Measurements from ENCODE around the gene IRAK2.
"Not testable (repeated sequence)": the region's sequence is repeated elsewhere in the genome, so short reads cannot be mapped to it uniquely, and the experiment has no call there.

IRAK2 gene

GRCh38 chr3:10255835-10256234, 91.1 kb downstream of the IRAK2 start:
- H3K4me3 ChIP-seq (ENCODE audit: low read depth, low read length) = no peak overlapping the region
- DNase-seq (ENCODE audit: low read depth) = no peak
- no peak for TF ChIP-seq CTCF (IDR thresholded peaks at IDR 0.05; ENCODE audit: low read depth, low read length, missing control alignments)

- no peak for TF ChIP-seq CTCF (IDR thresholded peaks at IDR 0.05; ENCODE audit: low read depth, low read length, missing control alignments)
These were observed 94.3 kb downstream of the IRAK2 start for GRCh38 chr3:10259036-10259435.

GRCh38 chr3:10259798-10260197, 95.1 kb downstream of the IRAK2 start:
- TF ChIP-seq CTCF (IDR thresholded peaks at IDR 0.05; ENCODE audit: low read depth, low read length, missing control alignments) = no peak
- H3K4me3 ChIP-seq (ENCODE audit: low read depth, low read length) = no peak overlapping the region
- DNase-seq (ENCODE audit: low read depth) = no peak

More at GRCh38 chr3:10259036-10259435, 94.3 kb downstream of the IRAK2 start:
- no peak for DNase-seq (ENCODE audit: low read depth)
- H3K4me3 ChIP-seq (ENCODE audit: low read depth, low read length) = no peak overlapping the region

- no peak for DNase-seq (ENCODE audit: low read depth)
- TF ChIP-seq CTCF (IDR thresholded peaks at IDR 0.05; ENCODE audit: low read depth, low read length, missing control alignments) = no peak
These were observed 95.5 kb downstream of the IRAK2 start for GRCh38 chr3:10260211-10260701.

GRCh38 chr3:10262027-10262426, 97.3 kb downstream of the IRAK2 start:
- no peak for DNase-seq (ENCODE audit: low read depth)
- no peak for TF ChIP-seq CTCF (IDR thresholded peaks at IDR 0.05; ENCODE audit: low read depth, low read length, missing control alignments)
- H3K4me3 ChIP-seq (ENCODE audit: low read depth, low read length) = no peak overlapping the region

More at GRCh38 chr3:10260211-10260701, 95.5 kb downstream of the IRAK2 start:
- no peak overlapping the region for H3K4me3 ChIP-seq (ENCODE audit: low read depth, low read length)

- no peak overlapping the region for H3K4me3 ChIP-seq (ENCODE audit: low read depth, low read length)
- no peak for DNase-seq (ENCODE audit: low read depth)
- TF ChIP-seq CTCF (IDR thresholded peaks at IDR 0.05; ENCODE audit: low read depth, low read length, missing control alignments) = peak; percentile 58
These were observed 99.1 kb downstream of the IRAK2 start for GRCh38 chr3:10263646-10264363.

GRCh38 chr3:10265833-10266232, 101.1 kb downstream of the IRAK2 start:
- no peak for TF ChIP-seq CTCF (IDR thresholded peaks at IDR 0.05; ENCODE audit: low read depth, low read length, missing control alignments)
- H3K4me3 ChIP-seq (ENCODE audit: low read depth, low read length) = no peak overlapping the region
- no peak for DNase-seq (ENCODE audit: low read depth)

GRCh38 chr3:10266936-10267335, 102.2 kb downstream of the IRAK2 start:
- DNase-seq (ENCODE audit: low read depth); H3K4me3 ChIP-seq (ENCODE audit: low read depth, low read length): not testable (repeated sequence)

All from GM12864 (cell line).